Adrenal gland (tissue), 12 donors: ENCODE data around the gene INPPL1. TPM values are rescaled to one million over a fixed set of nuclear protein-coding genes. Genes with fewer than 3 reads are reported as not detected.

Experiments
- DNase-seq, 7 donors: peaks; one replicate each; pipeline ENCODE4 v3.0.0-alpha.2; 2019 to 2020
- H3K27ac ChIP-seq, 5 donors: fragments of 200-600 bp; sonication (generic) in 4 of 5; 1 replicate in 3 of 5; 2 replicates in 2 of 5; pipeline versions ENCODE4 v1.5.1 to v1.8.0; 2016 to 2020; ENCODE audit warnings: mild to moderate bottlenecking in 1 of 5
- H3K27me3 ChIP-seq: fragments of 200-600 bp; 2 replicates; pipeline ENCODE4 v1.8.0; 2021
- H3K36me3 ChIP-seq, 2 donors: fragments of 200-600 bp; replicated peaks in 1 of 2; 1 replicate in 1 of 2; 2 replicates in 1 of 2; pipeline versions ENCODE4 v1.5.1 to v1.8.0; 2018 to 2022
- H3K4me1 ChIP-seq, 2 donors: fragments of 200-600 bp; replicated peaks in 1 of 2; 1 replicate in 1 of 2; 2 replicates in 1 of 2; pipeline versions ENCODE4 v1.5.1 to v1.8.0; 2018 to 2021
- H3K4me3 ChIP-seq, 4 donors: fragments of 200-600 bp; sonication (generic) in 3 of 4; one replicate each; pipeline ENCODE4 v1.5.1; 2016 to 2018
- H3K9me3 ChIP-seq, 3 donors: fragments of 200-600 bp; sonication (generic) in 1 of 3; replicated peaks in 1 of 3; 1 replicate in 2 of 3; 2 replicates in 1 of 3; pipeline versions ENCODE4 v1.5.1 to v1.8.0; 2016 to 2021
- POLR2A ChIP-seq, 2 donors: fragments of 450-650 bp; IDR thresholded peaks; one replicate each; pipeline ENCODE4 v1.6.1; 2017; ENCODE audit warnings: antibody characterized with exemption in 2 of 2, mild to moderate bottlenecking in 2 of 2, moderate library complexity in 1 of 2
- WGBS, 4 donors: extraction: QIAGEN DNeasy Blood & Tissue Kit in 2 of 4; methylation state at CpG; one replicate each; pipeline versions ENCODE4 v1.1.5 to v1.1.7; 2013 to 2017; 5-methylcytosine and 5-hydroxymethylcytosine counted together
- intact Hi-C, 2 donors: fragments of 100-400 bp; cut with DNase I; formaldehyde crosslinking; loops; one replicate each; pipeline versions ENCODE4 v1.14.1 to v1.15.0; 2022 to 2023
- polyA plus RNA-seq, 3 donors: library from polyadenylated mRNA; stranded (reverse); fragments of 200-250 nt in 2 of 3; fragments of 350-450 nt in 1 of 3; fragmentation: Illumina TruSeq in 1 of 3; extraction: RNeasy Lipid Tissue Mini Kit (QIAGEN cat#74804) in 1 of 3; gene quantifications; one replicate each; pipeline ENCODE4 v1.2.3, GENCODE V29; 2013 to 2014
- total RNA-seq, 9 donors: library from RNA; depleted of rRNA in 4 of 9; stranded (reverse); fragments of >200 nt in 4 of 9; fragments of 120-200 nt in 1 of 9; fragmentation: NEBNext Ultra II Directional in 1 of 9; extraction: Animal tissue kit (Norgen Biotek cat#: 25700) in 1 of 9; gene quantifications; one replicate each; pipeline versions ENCODE4 v1.1.0 to v1.2.4, GENCODE V29; 2013 to 2023
- TF ChIP-seq, protein P1 (sequence below), 6 experiments: fragments of 450-650 bp in 4 of 6; fragments of 200-600 bp in 2 of 6; sonication (generic) in 1 of 6; IDR thresholded peaks; 1 replicate in 5 of 6; 2 replicates in 1 of 6; pipeline versions ENCODE4 v1.5.1 to v1.8.0; 2016 to 2021; ENCODE audit warnings: antibody characterized with exemption in 6 of 6, mild to moderate bottlenecking in 2 of 6, moderate library complexity in 1 of 6
- donor health status: healthy with polysubstance abuse.
- donor health status: Bipolar disorder and iron deficiency.
- donor health status: DM: yes; HTN: yes; CAD: no.
- donor health status: DM: no; HTN: no; CAD: no.
- donor health status: DM: no; HTN: no; CAD: no.
- donor health status: DM: yes; HTN: yes; CAD: no.

Gene INPPL1
- total and polyA plus RNA-seq, 12 donors = 45.3 to 395 (median 118) TPM

GRCh38 chr11:72287293-72287692, 62.7 kb downstream of the INPPL1 start:
- Histone ChIP-seq H3K4me1 (no peaks in the 10 kb centered on the region), H3K36me3 (no peaks in the 10 kb centered on the region), H3K9me3 (no peaks in the 10 kb centered on the region), H3K27me3 (no peaks in the 10 kb centered on the region), H3K27ac (no peak overlapping the region), H3K4me3 (no peak overlapping the region)
- WGBS, 4 donors = 92 to 100% (median 97%) methylated on average over 2 of the region's 2 CpGs
- intact Hi-C loops = no loop called here
- peak in 1 of 7 donors; percentile 6 for DNase-seq
- TF ChIP-seq, protein P1, sequence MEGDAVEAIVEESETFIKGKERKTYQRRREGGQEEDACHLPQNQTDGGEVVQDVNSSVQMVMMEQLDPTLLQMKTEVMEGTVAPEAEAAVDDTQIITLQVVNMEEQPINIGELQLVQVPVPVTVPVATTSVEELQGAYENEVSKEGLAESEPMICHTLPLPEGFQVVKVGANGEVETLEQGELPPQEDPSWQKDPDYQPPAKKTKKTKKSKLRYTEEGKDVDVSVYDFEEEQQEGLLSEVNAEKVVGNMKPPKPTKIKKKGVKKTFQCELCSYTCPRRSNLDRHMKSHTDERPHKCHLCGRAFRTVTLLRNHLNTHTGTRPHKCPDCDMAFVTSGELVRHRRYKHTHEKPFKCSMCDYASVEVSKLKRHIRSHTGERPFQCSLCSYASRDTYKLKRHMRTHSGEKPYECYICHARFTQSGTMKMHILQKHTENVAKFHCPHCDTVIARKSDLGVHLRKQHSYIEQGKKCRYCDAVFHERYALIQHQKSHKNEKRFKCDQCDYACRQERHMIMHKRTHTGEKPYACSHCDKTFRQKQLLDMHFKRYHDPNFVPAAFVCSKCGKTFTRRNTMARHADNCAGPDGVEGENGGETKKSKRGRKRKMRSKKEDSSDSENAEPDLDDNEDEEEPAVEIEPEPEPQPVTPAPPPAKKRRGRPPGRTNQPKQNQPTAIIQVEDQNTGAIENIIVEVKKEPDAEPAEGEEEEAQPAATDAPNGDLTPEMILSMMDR (IDR thresholded peaks at IDR 0.05) = no peak
- no peak for TF ChIP-seq POLR2A (IDR thresholded peaks at IDR 0.05)

Other genes with a start within 250 kb of the INPPL1 start
- 10 to 100 TPM in 4 of 9 donors, 1 to 10 TPM in 5; 3.2 to 41.2 (median 9.0) TPM for gene IL18BP, start 225.9 kb upstream of the INPPL1 start, total RNA-seq
- gene IL18BP, start 225.9 kb upstream of the INPPL1 start, polyA plus RNA-seq = 10 to 100 TPM; 17.3 to 25.4 (median 19.2) TPM
- 100 to 1,000 TPM in 8 of 9 donors, 10 to 100 TPM in 1; 87.5 to 380 (median 273) TPM for gene NUMA1, start 144.2 kb upstream of the INPPL1 start, total RNA-seq
- gene NUMA1, start 144.2 kb upstream of the INPPL1 start, polyA plus RNA-seq = 100 to 1,000 TPM in 2 of 3 donors, 10 to 100 TPM in 1; 86.7 to 677 (median 313) TPM
- gene LRRC51, start 143.9 kb upstream of the INPPL1 start, total RNA-seq = 10 to 100 TPM in 5 of 9 donors, 1 to 10 TPM in 4; 2.4 to 15.4 (median 10.9) TPM
- 10 to 100 TPM in 2 of 3 donors, 1 to 10 TPM in 1; 5.3 to 15.7 (median 10.4) TPM for gene LRRC51, start 143.9 kb upstream of the INPPL1 start, polyA plus RNA-seq
- gene LAMTOR1, start 121.5 kb upstream of the INPPL1 start, total RNA-seq = 100 to 1,000 TPM; 107 to 297 (median 145) TPM
- 100 to 1,000 TPM in 1 of 3 donors, 10 to 100 TPM in 2; 86.1 to 140 (median 89.1) TPM for gene LAMTOR1, start 121.5 kb upstream of the INPPL1 start, polyA plus RNA-seq
- not detected for gene TOMT, start 118.8 kb upstream of the INPPL1 start, total RNA-seq
- gene TOMT, start 118.8 kb upstream of the INPPL1 start, polyA plus RNA-seq = not detected
- gene ANAPC15, start 112.1 kb upstream of the INPPL1 start, total RNA-seq = 10 to 100 TPM; 15.3 to 47.7 (median 34.5) TPM
- 10 to 100 TPM; 62.7 to 80.0 (median 77.1) TPM for gene ANAPC15, start 112.1 kb upstream of the INPPL1 start, polyA plus RNA-seq
- under 1 TPM in 2 of 9 donors, not detected in 7; 0.88 to 0.96 TPM for gene FOLR3, start 89.0 kb upstream of the INPPL1 start, total RNA-seq
- under 1 TPM in 2 of 3 donors, not detected in 1; 0.13 to 0.95 TPM for gene FOLR3, start 89.0 kb upstream of the INPPL1 start, polyA plus RNA-seq
- gene FOLR1, start 32.6 kb upstream of the INPPL1 start, total RNA-seq = 1 to 10 TPM in 6 of 9 donors, under 1 TPM in 3; 0.78 to 7.2 (median 1.4) TPM
- 1 to 10 TPM in 1 of 3 donors, under 1 TPM in 2; 0.57 to 2.5 (median 0.80) TPM for gene FOLR1, start 32.6 kb upstream of the INPPL1 start, polyA plus RNA-seq
- 100 to 1,000 TPM in 2 of 9 donors, 10 to 100 TPM in 6, 1 to 10 TPM in 1; 6.9 to 221 (median 77.1) TPM for gene FOLR2, start 8.0 kb upstream of the INPPL1 start, total RNA-seq
- 10 to 100 TPM; 14.6 to 35.2 (median 27.2) TPM for gene FOLR2, start 8.0 kb upstream of the INPPL1 start, polyA plus RNA-seq
- 10 to 100 TPM in 3 of 9 donors, 1 to 10 TPM in 1, under 1 TPM in 2, not detected in 3; 0.32 to 26.6 (median 9.0) TPM for gene PHOX2A, start 19.4 kb downstream of the INPPL1 start, total RNA-seq
- 10 to 100 TPM in 2 of 3 donors, 1 to 10 TPM in 1; 7.1 to 68.9 (median 19.2) TPM for gene PHOX2A, start 19.4 kb downstream of the INPPL1 start, polyA plus RNA-seq
- gene CLPB, start 209.8 kb downstream of the INPPL1 start, total RNA-seq = 10 to 100 TPM; 28.0 to 46.4 (median 41.3) TPM
- gene CLPB, start 209.8 kb downstream of the INPPL1 start, polyA plus RNA-seq = 10 to 100 TPM; 19.1 to 33.2 (median 32.2) TPM